ENCODE results near the gene RAB6A. TPM values are rescaled to one million over a fixed set of nuclear protein-coding genes. Genes with fewer than 3 reads are reported as not detected.

Gene RAB6A
- total and polyA plus RNA-seq, 2 of the 8 experiments (the other 6 are each of a cell fraction or from before 2014, with no cell fraction given), result 24.4 to 88.6 TPM

DNA sequence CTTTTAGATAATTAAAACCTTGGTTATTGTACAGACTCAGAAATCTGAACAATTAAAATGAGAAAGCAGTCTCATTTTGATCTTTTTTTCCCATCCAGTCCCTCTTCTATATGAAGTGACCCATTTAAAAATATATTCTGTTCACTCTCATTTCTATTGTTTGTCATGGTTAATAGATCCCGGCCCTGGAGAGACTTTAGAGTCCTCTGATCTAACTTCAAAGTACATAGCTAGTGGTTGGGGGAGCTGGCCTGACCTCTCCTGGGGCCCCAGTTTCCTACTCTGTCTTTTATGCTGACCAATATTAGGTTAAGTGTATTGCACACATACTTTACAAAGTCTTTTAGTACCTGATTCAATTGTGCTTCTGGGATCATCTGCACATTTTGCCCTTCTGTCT, 40.3 kb upstream of the RAB6A start:
- Histone ChIP-seq H3K27me3 (replicated peaks in 1 of 4; ENCODE audit: control insufficient read depth in 3 of 4, extremely low read depth in 1 of 4, insufficient read depth in 3 of 4, low read length in 3 of 4) (no peaks in the 10 kb centered on the region; a peak in 1 of 7 replicates), H2BK5ac (ENCODE audit: low read depth, low read length) (no peak overlapping the region), H2BK15ac (ENCODE audit: low read length) (no peak overlapping the region), H3K23me2 (ENCODE audit: low read depth, low read length) (no peaks in the 10 kb centered on the region), H2BK12ac (ENCODE audit: low read depth, low read length) (no peak overlapping the region), H3K18ac (ENCODE audit: extremely low read depth, low read length) (no peak overlapping the region), H3K79me1 (ENCODE audit: low read depth, low read length) (no peaks in the 10 kb centered on the region; the same call in 1 of the 2 replicates), H2AK5ac (ENCODE audit: low read depth, low read length) (no peak overlapping the region), H2BK20ac (ENCODE audit: low read length) (no peak overlapping the region), H3K27ac (ENCODE audit: low read depth, low read length) (no peak overlapping the region), H3K14ac (ENCODE audit: insufficient read length) (no peak overlapping the region), H4K5ac (ENCODE audit: insufficient read length, low read depth, low read length) (no peak overlapping the region), H4K91ac (replicated peaks; ENCODE audit: insufficient read length, low read length) (no peak overlapping the region), H3K4me2 (ENCODE audit: insufficient read depth in 1 of 2, low read depth in 2 of 2, low read length in 2 of 2) (no peak overlapping the region), H4K8ac (ENCODE audit: extremely low read depth, insufficient read depth, low read length) (no peak overlapping the region), H3K56ac (replicated peaks; ENCODE audit: insufficient read length, low read depth, low read length) (no peak overlapping the region), H2BK120ac (replicated peaks; ENCODE audit: low read depth, low read length) (no peak overlapping the region), H3K9me3 (ENCODE audit: insufficient read depth in 2 of 2, low read depth in 1 of 2, low read length in 1 of 2) (no peaks in the 10 kb centered on the region), H3K79me2 (ENCODE audit: control insufficient read depth in 1 of 2, insufficient read depth in 2 of 2, low read length in 2 of 2) (peaks cover 0 to 3% of the 10 kb centered on the region in 2 experiments; a peak in 1 of 4 replicates), H3K36me3 (ENCODE audit: control insufficient read depth in 2 of 4, insufficient read depth in 4 of 4, low read length in 3 of 4) (peaks cover 0 to 6% (median 0%) of the 10 kb centered on the region in 4 experiments; a peak in 2 of 8 replicates), H3K4me3 (ENCODE audit: extremely low read depth in 1 of 4, insufficient read depth in 2 of 4, low read depth in 3 of 4, low read length in 4 of 4) (no peak overlapping the region), H3K9ac (replicated peaks in 1 of 4; ENCODE audit: extremely low read depth in 1 of 4, low read depth in 3 of 4, low read length in 3 of 4) (no peak overlapping the region), H3K23ac (ENCODE audit: insufficient read length) (no peak overlapping the region), H3K4me1 (replicated peaks in 1 of 4; ENCODE audit: control insufficient read depth in 3 of 4, insufficient read depth in 4 of 4, low read length in 3 of 4) (peaks cover 0 to 1% (median 0%) of the 10 kb centered on the region in 4 experiments; a peak in 1 of 7 replicates), H4K20me1 (replicated peaks in 1 of 2; ENCODE audit: control insufficient read depth in 1 of 2, insufficient read depth in 2 of 2, low read length in 2 of 2) (peaks cover 0 to 9% of the 10 kb centered on the region in 2 experiments), H3K4ac (replicated peaks; ENCODE audit: insufficient read length, low read depth, low read length) (no peak overlapping the region), H2AFZ (ENCODE audit: low read length) (no peak overlapping the region)
- CTCF ChIA-PET (ENCODE audit: partially characterized antibody), result interaction anchor here (1.2 to 1.3 kb wide), 3 partner anchors 19 to 63 kb away, joined by 3 to 4 read pairs (median 3); no protein-coding TSS in a partner anchor
- 89% methylated on average over 1 of the region's 1 CpG; no CpG with 5 or more reads in 1 of the 2 experiments for WGBS, 2 experiments (ENCODE audit: extremely low coverage in 1 of 2, insufficient coverage in 1 of 2, insufficient read length in 1 of 2, insufficient replicate concordance in 2 of 2, low coverage in 1 of 2, low lambda C conversion rate in 2 of 2, missing lambda C conversion rate in 1 of 2)
- TF ChIP-seq HDAC6 (IDR thresholded peaks at IDR 0.05; ENCODE audit: low read depth, low read length), result no peak
- no peak for TF ChIP-seq EZH2 (IDR thresholded peaks at IDR 0.05; ENCODE audit: low read depth, low read length, severe bottlenecking)
- TF ChIP-seq NANOG (IDR thresholded peaks at IDR 0.05; ENCODE audit: insufficient read depth, low read depth, low read length, poor library complexity, severe bottlenecking), result no peak
- TF ChIP-seq, protein P1, sequence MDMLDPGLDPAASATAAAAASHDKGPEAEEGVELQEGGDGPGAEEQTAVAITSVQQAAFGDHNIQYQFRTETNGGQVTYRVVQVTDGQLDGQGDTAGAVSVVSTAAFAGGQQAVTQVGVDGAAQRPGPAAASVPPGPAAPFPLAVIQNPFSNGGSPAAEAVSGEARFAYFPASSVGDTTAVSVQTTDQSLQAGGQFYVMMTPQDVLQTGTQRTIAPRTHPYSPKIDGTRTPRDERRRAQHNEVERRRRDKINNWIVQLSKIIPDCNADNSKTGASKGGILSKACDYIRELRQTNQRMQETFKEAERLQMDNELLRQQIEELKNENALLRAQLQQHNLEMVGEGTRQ (IDR thresholded peaks at IDR 0.05; ENCODE audit: low read length), result no peak
- TF ChIP-seq BCL11A (IDR thresholded peaks at IDR 0.05; ENCODE audit: low read depth in 2 of 2, low read length in 2 of 2), result no peak
- TF ChIP-seq CEBPB (IDR thresholded peaks at IDR 0.05; ENCODE audit: low read depth, low read length), result no peak
- no peak for TF ChIP-seq NRF1 (IDR thresholded peaks at IDR 0.05; ENCODE audit: low read depth, low read length)
- no peak for DNase-seq (ENCODE audit: low read depth in 1 of 2, low spot score in 2 of 2)
- no peak for FAIRE-seq
- POLR2A ChIA-PET (ENCODE audit: partially characterized antibody), result interaction anchor here (0.9 to 2.1 kb wide), 4 partner anchors 17 to 65 kb away, joined by 3 to 6 read pairs (median 4); no protein-coding TSS in a partner anchor

Measured in H1 (cell line).